GM23248 (cell line): ENCODE results near the gene VSIG8. TPM values are rescaled to one million over a fixed set of nuclear protein-coding genes. Genes with fewer than 3 reads are reported as not detected.
A peak's percentile ranks its signal among the peaks of the same experiment; 100 is the strongest.

Experiments
- DNase-seq: peaks from one replicate; pipeline ENCODE4 v3.0.0-alpha.2; 2015
- H2AFZ ChIP-seq: fragments of 200-600 bp; sonication (generic); 2 replicates; pipeline ENCODE4 v1.6.1; 2016; ENCODE audit warnings: antibody characterized with exemption
- H3F3A ChIP-seq: fragments of 200-600 bp; sonication (generic); 2 replicates; pipeline ENCODE4 v1.6.1; 2016; ENCODE audit warnings: mild to moderate bottlenecking, antibody characterized with exemption, mixed run types; ENCODE audit not compliant: insufficient read depth
- H3K27ac ChIP-seq: fragments of 200-600 bp; sonication (generic); 2 replicates; pipeline ENCODE4 v1.5.1; 2016; ENCODE audit warnings: mild to moderate bottlenecking
- H3K27me3 ChIP-seq: fragments of 200-600 bp; sonication (generic); replicated peaks from 2 replicates; pipeline ENCODE4 v1.6.1; 2016; ENCODE audit warnings: mild to moderate bottlenecking; ENCODE audit not compliant: insufficient read depth
- H3K36me3 ChIP-seq: fragments of 200-600 bp; sonication (generic); 2 replicates; pipeline ENCODE4 v1.6.1; 2016; ENCODE audit warnings: low read depth, mild to moderate bottlenecking
- H3K4me1 ChIP-seq: fragments of 200-600 bp; sonication (generic); 2 replicates; pipeline ENCODE4 v1.6.1; 2016; ENCODE audit warnings: mild to moderate bottlenecking; ENCODE audit not compliant: insufficient read depth
- H3K4me2 ChIP-seq: fragments of 200-600 bp; sonication (generic); one replicate; pipeline ENCODE4 v1.6.1; 2016; ENCODE audit warnings: mild to moderate bottlenecking; ENCODE audit not compliant: unreplicated experiment
- H3K4me3 ChIP-seq: fragments of 200-600 bp; sonication (generic); 2 replicates; pipeline ENCODE4 v1.5.1; 2016; ENCODE audit warnings: mild to moderate bottlenecking
- H3K79me2 ChIP-seq: fragments of 200-600 bp; sonication (generic); 2 replicates; pipeline ENCODE4 v1.6.1; 2016; ENCODE audit warnings: mild to moderate bottlenecking; ENCODE audit not compliant: insufficient read depth
- H3K9ac ChIP-seq: fragments of 200-600 bp; sonication (generic); 2 replicates; pipeline ENCODE4 v1.6.1; 2016; ENCODE audit warnings: mild to moderate bottlenecking
- H3K9me2 ChIP-seq: fragments of 200-600 bp; sonication (generic); 2 replicates; pipeline ENCODE4 v1.6.1; 2016; ENCODE audit warnings: mixed run types, mild to moderate bottlenecking, moderate library complexity; ENCODE audit not compliant: insufficient read depth
- H3K9me3 ChIP-seq: fragments of 200-600 bp; sonication (generic); one replicate; pipeline ENCODE4 v1.6.1; 2017; ENCODE audit warnings: low read depth
- H4K20me1 ChIP-seq: fragments of 200-600 bp; sonication (generic); 2 replicates; pipeline ENCODE4 v1.6.0; 2016; ENCODE audit not compliant: insufficient read depth
- EZH2 ChIP-seq: fragments of 200-600 bp; sonication (generic); IDR thresholded peaks from 2 replicates; pipeline ENCODE4 v1.6.1; 2018; ENCODE audit warnings: antibody characterized with exemption, mild to moderate bottlenecking; ENCODE audit not compliant: insufficient read depth, poor library complexity, severe bottlenecking
- EZH2phosphoT487 ChIP-seq: fragments of 200-600 bp; sonication (generic); IDR thresholded peaks from 2 replicates; pipeline ENCODE4 v1.6.1; 2018; ENCODE audit warnings: antibody characterized with exemption, moderate library complexity, mild to moderate bottlenecking, low read depth; ENCODE audit not compliant: insufficient read depth
- WGBS, 2 experiments: methylation state at CpG; one replicate each; pipeline ENCODE4 v1.1.6; 2015 to 2017; ENCODE audit warnings: low lambda C conversion rate in 2 of 2, low coverage in 1 of 2; ENCODE audit errors: missing lambda C conversion rate in 2 of 2; 5-methylcytosine and 5-hydroxymethylcytosine counted together
- in situ Hi-C: fragments of 300-500 bp; cut with MboI; formaldehyde crosslinking; loops from 2 replicates; pipeline ENCODE4 v1.15.0; 2020
- polyA plus RNA-seq: library from polyadenylated mRNA; unstranded; fragments of >200 nt; fragmentation: Nextera tagmentation; extraction: Ambion mirVana; gene quantifications from 2 replicates; pipeline ENCODE4 v1.2.1, GENCODE V29; 2016
- total RNA-seq: library from RNA; depleted of rRNA; stranded (reverse); fragments of >200 nt; shearing (Covaris generic); gene quantifications from 2 replicates; pipeline ENCODE4 v1.2.3, GENCODE V29; 2014

The VSIG8 gene
- total and polyA plus RNA-seq, 2 experiments from 2014 or later: not detected

DNA sequence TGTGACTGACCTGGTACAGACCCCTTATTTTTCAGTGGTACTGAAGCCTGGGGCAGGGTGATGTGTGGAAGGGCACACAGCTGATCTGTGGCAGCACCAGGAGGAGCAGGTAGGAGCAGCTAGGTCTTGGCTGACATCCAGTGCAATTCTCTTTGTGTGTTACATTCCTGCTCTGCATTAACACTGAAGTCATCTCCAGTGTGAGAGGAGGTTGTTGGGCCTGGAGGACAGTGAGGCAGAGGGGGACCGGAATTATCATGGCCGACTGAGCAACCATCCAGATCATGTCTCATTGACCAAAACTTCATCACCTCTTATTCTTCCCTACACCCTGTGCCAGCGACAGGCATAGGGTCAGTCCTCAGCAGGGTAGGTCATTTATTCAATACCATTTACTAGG lies 34.3 kb downstream of the VSIG8 start:
- Histone ChIP-seq H3K4me1 (peaks cover 8% of the 10 kb centered on the region), H3K27ac (no peak overlapping the region), H3K9me2 (no peaks in the 10 kb centered on the region), H3K27me3 (no peaks in the 10 kb centered on the region; the same call in none of the 2 replicates), H3F3A (peaks cover 9% of the 10 kb centered on the region), H3K36me3 (no peaks in the 10 kb centered on the region), H4K20me1 (no peaks in the 10 kb centered on the region), H3K9me3 (no peaks in the 10 kb centered on the region), H3K9ac (no peak overlapping the region), H3K4me2 (no peak overlapping the region), H3K79me2 (no peaks in the 10 kb centered on the region), H3K4me3 (no peak overlapping the region), H2AFZ (no peak overlapping the region)
- no peak for DNase-seq
- TF ChIP-seq EZH2phosphoT487: no peak
- TF ChIP-seq EZH2: no peak
- 64% methylated on average over 3 of the region's 3 CpGs for WGBS, 2 experiments
- in situ Hi-C loops: no loop called here

- H3K9me3 ChIP-seq: no peaks in the 10 kb centered on the region
- no peaks in the 10 kb centered on the region for H4K20me1 ChIP-seq
- DNase-seq: no peak
- TF ChIP-seq EZH2phosphoT487 (no peak), EZH2 (no peak)
- H3K27ac ChIP-seq: no peak overlapping the region
- no peaks in the 10 kb centered on the region for H3K36me3 ChIP-seq
- WGBS, 2 experiments: 77 to 79% methylated on average over 3 of the region's 3 CpGs
- H3K9ac ChIP-seq: no peak overlapping the region
- no peak overlapping the region for H2AFZ ChIP-seq
- in situ Hi-C loops: no loop called here
- no peaks in the 10 kb centered on the region; the same call in none of the 2 replicates for H3K27me3 ChIP-seq
- peaks cover 8% of the 10 kb centered on the region for H3K4me1 ChIP-seq
- H3K79me2 ChIP-seq: no peaks in the 10 kb centered on the region
- no peak overlapping the region for H3K4me3 ChIP-seq
- H3F3A ChIP-seq: peaks cover 9% of the 10 kb centered on the region
- no peak overlapping the region for H3K4me2 ChIP-seq
- H3K9me2 ChIP-seq: no peaks in the 10 kb centered on the region
These were observed 34.9 kb downstream of the VSIG8 start for GRCh38 chr1:159827549-159827948.

DNA sequence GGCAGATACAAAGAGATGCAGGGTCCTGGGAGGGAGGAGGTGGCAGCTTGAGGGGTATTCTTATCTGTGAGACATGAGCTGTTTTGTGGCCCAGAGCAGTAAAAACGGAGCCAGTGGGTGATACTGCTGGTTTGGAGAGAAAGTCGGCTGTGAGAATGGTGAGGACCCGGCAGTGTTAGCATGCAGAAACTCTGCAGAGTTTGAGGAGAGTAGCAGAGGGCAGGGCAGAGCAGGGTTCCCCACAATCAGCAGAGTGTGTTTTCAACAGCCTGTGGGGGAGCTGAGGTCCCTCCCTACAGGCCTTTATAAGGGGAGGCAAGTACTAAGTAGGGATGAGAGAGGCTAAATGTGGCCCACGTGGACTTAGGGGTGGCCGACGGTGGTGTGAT lies 35.4 kb downstream of the VSIG8 start:
- Histone ChIP-seq H3K9me2 (no peaks in the 10 kb centered on the region), H3K4me3 (no peak overlapping the region), H3K4me1 (peaks cover 4% of the 10 kb centered on the region), H3K9me3 (no peaks in the 10 kb centered on the region), H3K27me3 (no peaks in the 10 kb centered on the region; the same call in none of the 2 replicates), H3K27ac (no peak overlapping the region), H4K20me1 (no peaks in the 10 kb centered on the region), H3K9ac (no peak overlapping the region), H3F3A (peaks cover 9% of the 10 kb centered on the region), H2AFZ (no peak overlapping the region), H3K36me3 (no peaks in the 10 kb centered on the region), H3K79me2 (no peaks in the 10 kb centered on the region), H3K4me2 (no peak overlapping the region)
- in situ Hi-C loops: no loop called here
- DNase-seq: no peak
- WGBS, 2 experiments: 86% methylated on average over 6 of the region's 6 CpGs
- TF ChIP-seq EZH2 (no peak), EZH2phosphoT487 (no peak)

- H3F3A ChIP-seq: peaks cover 9% of the 10 kb centered on the region
- peak within 1 kb of the TSS; percentile 20; the same call in 1 of the 2 replicates for H2AFZ ChIP-seq
- H3K4me3 ChIP-seq: no peak within 1 kb of the TSS
- H3K27ac ChIP-seq: no peak within 1 kb of the TSS
- H3K79me2 ChIP-seq: no peaks in the 10 kb centered on the region
- TF ChIP-seq EZH2 (no peak), EZH2phosphoT487 (no peak)
- H3K36me3 ChIP-seq: no peaks in the 10 kb centered on the region
- in situ Hi-C loops: no loop called here
- H3K9me2 ChIP-seq: no peaks in the 10 kb centered on the region
- peaks cover 4% of the 10 kb centered on the region for H3K4me1 ChIP-seq
- H3K4me2 ChIP-seq: no peak within 1 kb of the TSS
- H3K9me3 ChIP-seq: no peaks in the 10 kb centered on the region
- no peak within 1 kb of the TSS for H3K9ac ChIP-seq
- no peaks in the 10 kb centered on the region; the same call in none of the 2 replicates for H3K27me3 ChIP-seq
- H4K20me1 ChIP-seq: no peaks in the 10 kb centered on the region
- WGBS, 2 experiments: 59 to 60% methylated on average over 11 of the region's 11 CpGs
- DNase-seq: peak; percentile 40
These were observed 35.9 kb downstream of the VSIG8 start, which contains the start of gene SLAMF8 for GRCh38 chr1:159826441-159827101. Gene SLAMF8, plus strand, starts transcription at chr1:159826873. Its CDS starts 26 bp downstream, at chr1:159826899.
